LNCAP (cell line): ENCODE results near the gene GPRASP1.

Experiments
- TF ChIP-seq, protein P1 (sequence below): fragments of 450-650 bp; IDR thresholded peaks from 2 replicates; pipeline ENCODE4 v1.5.1; 2017; ENCODE audit warnings: mild to moderate bottlenecking

GPRASP1 gene

DNA sequence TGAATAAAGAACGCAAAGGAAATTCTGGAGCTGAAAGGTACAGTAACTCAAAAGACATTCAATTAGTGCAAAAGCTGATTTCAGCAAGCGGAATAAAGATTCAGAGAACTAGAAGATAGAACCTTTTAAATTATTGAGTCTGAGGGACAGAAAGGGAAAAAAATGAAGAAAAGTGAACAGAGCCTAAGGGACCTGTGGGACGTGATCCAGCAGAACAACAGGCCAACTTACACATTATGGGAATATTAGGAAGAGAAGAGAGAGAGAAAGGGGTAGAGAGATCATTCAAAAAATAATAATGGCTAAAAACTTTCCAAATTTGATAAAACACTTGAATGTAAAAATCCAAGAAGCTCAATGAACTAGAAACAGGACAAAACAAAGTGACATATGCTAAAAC lies 43.5 kb downstream of the GPRASP1 start:
- TF ChIP-seq, protein P1, sequence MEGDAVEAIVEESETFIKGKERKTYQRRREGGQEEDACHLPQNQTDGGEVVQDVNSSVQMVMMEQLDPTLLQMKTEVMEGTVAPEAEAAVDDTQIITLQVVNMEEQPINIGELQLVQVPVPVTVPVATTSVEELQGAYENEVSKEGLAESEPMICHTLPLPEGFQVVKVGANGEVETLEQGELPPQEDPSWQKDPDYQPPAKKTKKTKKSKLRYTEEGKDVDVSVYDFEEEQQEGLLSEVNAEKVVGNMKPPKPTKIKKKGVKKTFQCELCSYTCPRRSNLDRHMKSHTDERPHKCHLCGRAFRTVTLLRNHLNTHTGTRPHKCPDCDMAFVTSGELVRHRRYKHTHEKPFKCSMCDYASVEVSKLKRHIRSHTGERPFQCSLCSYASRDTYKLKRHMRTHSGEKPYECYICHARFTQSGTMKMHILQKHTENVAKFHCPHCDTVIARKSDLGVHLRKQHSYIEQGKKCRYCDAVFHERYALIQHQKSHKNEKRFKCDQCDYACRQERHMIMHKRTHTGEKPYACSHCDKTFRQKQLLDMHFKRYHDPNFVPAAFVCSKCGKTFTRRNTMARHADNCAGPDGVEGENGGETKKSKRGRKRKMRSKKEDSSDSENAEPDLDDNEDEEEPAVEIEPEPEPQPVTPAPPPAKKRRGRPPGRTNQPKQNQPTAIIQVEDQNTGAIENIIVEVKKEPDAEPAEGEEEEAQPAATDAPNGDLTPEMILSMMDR, result no peak

DNA sequence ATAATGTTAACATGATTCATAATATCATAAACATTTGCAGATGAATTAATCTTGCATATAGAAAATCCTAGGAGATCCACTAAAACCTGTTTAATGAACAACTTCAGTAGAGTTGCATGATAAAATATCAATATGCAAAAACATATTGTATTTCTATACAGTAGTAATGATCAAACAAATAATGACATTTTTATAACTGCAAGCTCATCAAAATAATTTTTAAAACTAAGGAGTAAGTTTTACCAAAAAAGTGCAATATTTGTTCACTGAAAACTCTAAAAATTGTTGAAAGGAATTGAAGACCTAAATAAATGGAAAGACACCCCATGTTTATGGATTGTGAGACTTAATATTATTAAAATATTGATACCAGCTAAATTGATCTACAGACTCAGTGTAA lies 45.0 kb downstream of the GPRASP1 start:
- TF ChIP-seq, protein P1, result no peak

DNA sequence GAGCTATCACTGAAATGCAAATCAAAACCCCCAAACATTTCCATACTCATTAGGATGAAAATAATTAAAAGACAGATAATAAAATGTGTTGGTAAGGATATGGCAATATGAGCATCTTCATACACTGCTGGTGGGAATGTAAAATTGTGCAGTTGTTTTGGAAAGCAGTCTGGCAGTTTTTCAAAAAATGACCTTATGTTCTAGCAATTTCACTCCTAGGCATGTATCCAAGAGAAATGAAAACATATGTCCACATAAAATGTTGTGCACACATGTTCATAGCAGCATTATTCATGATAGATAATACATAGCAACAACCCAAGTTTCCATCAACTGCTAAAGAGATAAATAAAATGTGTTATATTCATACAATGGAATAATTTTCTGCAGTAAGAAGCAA lies 46.2 kb downstream of the GPRASP1 start:
- TF ChIP-seq, protein P1, result no peak
